Ovary (tissue), 9 donors: ENCODE measurements around the gene CACNA1F. TPM values are rescaled to one million over a fixed set of nuclear protein-coding genes. Genes with fewer than 3 reads are reported as not detected.

Experiments used
- DNase-seq, 5 donors: peaks; one replicate each; pipeline ENCODE4 v3.0.0-alpha.2; 2019 to 2020
- H3K27ac ChIP-seq, 2 donors: fragments of 200-600 bp; one replicate each; pipeline versions ENCODE4 v1.5.1 to v1.8.0; 2019 to 2022
- H3K27me3 ChIP-seq: fragments of 200-600 bp; one replicate; pipeline ENCODE4 v1.8.0; 2022
- H3K36me3 ChIP-seq: fragments of 200-600 bp; sonication (generic); one replicate; pipeline ENCODE4 v1.5.1; 2019
- H3K4me1 ChIP-seq: one replicate; pipeline ENCODE4 v1.8.1; 2013; ENCODE audit warnings: mild to moderate bottlenecking, moderate library complexity; ENCODE audit not compliant: insufficient read depth
- H3K4me3 ChIP-seq: fragments of 200-600 bp; sonication (generic); one replicate; pipeline ENCODE4 v1.5.1; 2017
- H3K9me3 ChIP-seq, 2 donors: fragments of 200-600 bp in 1 of 2; sonication (generic) in 1 of 2; one replicate each; pipeline versions ENCODE4 v1.5.1 to v1.8.1; 2013 to 2019; ENCODE audit warnings: mild to moderate bottlenecking in 1 of 2, moderate library complexity in 1 of 2
- CTCF ChIP-seq, 3 donors: fragments of 450-650 bp in 2 of 3; fragments of 200-600 bp in 1 of 3; IDR thresholded peaks; one replicate each; pipeline versions ENCODE4 v1.5.1 to v1.8.0; 2016 to 2022; ENCODE audit warnings: antibody characterized with exemption in 3 of 3, mild to moderate bottlenecking in 1 of 3
- EP300 ChIP-seq: sonication (generic); formaldehyde crosslinking; IDR thresholded peaks from one replicate; pipeline ENCODE4 v1.6.1; 2017; ENCODE audit warnings: antibody characterized with exemption
- POLR2A ChIP-seq: fragments of 450-650 bp; IDR thresholded peaks from one replicate; pipeline ENCODE4 v1.6.1; 2017; ENCODE audit warnings: antibody characterized with exemption, mild to moderate bottlenecking, moderate library complexity
- WGBS, 3 donors: extraction: QIAGEN DNeasy Blood & Tissue Kit in 1 of 3; methylation state at CpG; one replicate each; pipeline versions ENCODE4 v1.1.5 to v1.1.7; 2013 to 2017; 5-methylcytosine and 5-hydroxymethylcytosine counted together
- intact Hi-C, 4 donors: fragments of 100-400 bp; cut with DNase I; formaldehyde crosslinking; loops; one replicate each; pipeline versions ENCODE4 v1.11.0 to v1.15.1; 2022 to 2023
- polyA plus RNA-seq, 2 donors: library from polyadenylated mRNA; stranded (reverse); fragments of 200-250 nt in 1 of 2; fragments of 350-450 nt in 1 of 2; fragmentation: Illumina TruSeq in 1 of 2; extraction: RNeasy Lipid Tissue Mini Kit (QIAGEN cat#74804) in 1 of 2; gene quantifications; one replicate each; pipeline ENCODE4 v1.2.3, GENCODE V29; 2013 to 2014
- total RNA-seq, 7 donors: library from RNA; depleted of rRNA in 2 of 7; stranded (reverse); fragments of >200 nt in 2 of 7; fragmentation: NEBNext Ultra II Directional in 3 of 7; extraction: Animal tissue kit (Norgen Biotek cat#: 25700) in 3 of 7; gene quantifications; one replicate each; pipeline versions ENCODE4 v1.1.0 to v1.2.4, GENCODE V29; 2016 to 2023
- donor health status: DM: no; HTN: no; CAD: no; lungs with moderate emphysema.
- donor health status: DM: no; HTN: no; CAD: no.
- donor health status: Bipolar disorder and iron deficiency.
- donor health status: DM: yes; HTN: yes; CAD: no.
- donor health status: DM: no; HTN: no; CAD: no.
- donor health status: DM: yes; HTN: yes; CAD: no.

Gene CACNA1F
- total and polyA plus RNA-seq, 9 donors, result 0.02 to 0.32 (median 0.15) TPM; not detected in 2

GRCh38 chrX:49177873-49178480 lies 55.2 kb downstream of the CACNA1F start:
- TF ChIP-seq POLR2A, result no peak
- no peak for TF ChIP-seq EP300
- no peak for TF ChIP-seq CTCF (IDR thresholded peaks at IDR 0.05)
- no peak for DNase-seq
- Histone ChIP-seq H3K4me1 (no peaks in the 10 kb centered on the region), H3K27ac (no peak overlapping the region), H3K9me3 (no peaks in the 10 kb centered on the region), H3K4me3 (no peak overlapping the region), H3K36me3 (no peaks in the 10 kb centered on the region), H3K27me3 (no peaks in the 10 kb centered on the region)
- intact Hi-C loops, result no loop called here
- WGBS, 3 donors, result 87 to 92% (median 90%) methylated on average over 22 to 23 of the region's 23 CpGs

- no peak overlapping the region for H3K4me3 ChIP-seq
- H3K4me1 ChIP-seq, result no peaks in the 10 kb centered on the region
- 73 to 80% (median 79%) methylated on average over 4 of the region's 4 CpGs for WGBS, 3 donors
- no peak for DNase-seq
- no peak for TF ChIP-seq EP300
- H3K9me3 ChIP-seq, result no peaks in the 10 kb centered on the region
- H3K27me3 ChIP-seq, result no peaks in the 10 kb centered on the region
- H3K36me3 ChIP-seq, result no peaks in the 10 kb centered on the region
- intact Hi-C loops, result no loop called here
- peak overlapping the region in 1 of 2 donors; percentile 65 for H3K27ac ChIP-seq
These were observed 55.8 kb downstream of the CACNA1F start for GRCh38 chrX:49177338-49177833.

GRCh38 chrX:49176421-49177326 lies 56.5 kb downstream of the CACNA1F start:
- TF ChIP-seq POLR2A (no peak), CTCF (IDR thresholded peaks at IDR 0.05) (no peak), EP300 (no peak)
- 51 to 74% (median 61%) methylated on average over 27 of the region's 27 CpGs for WGBS, 3 donors
- no peaks in the 10 kb centered on the region for H3K9me3 ChIP-seq
- H3K4me3 ChIP-seq, result no peak overlapping the region
- intact Hi-C loops, result no loop called here
- no peaks in the 10 kb centered on the region for H3K4me1 ChIP-seq
- H3K27me3 ChIP-seq, result no peaks in the 10 kb centered on the region
- DNase-seq, result no peak
- peak overlapping the region; percentile 11 to 65 for H3K27ac ChIP-seq
- no peaks in the 10 kb centered on the region for H3K36me3 ChIP-seq

- Histone ChIP-seq H3K27me3 (no peaks in the 10 kb centered on the region), H3K4me3 (no peak overlapping the region), H3K36me3 (no peaks in the 10 kb centered on the region), H3K27ac (no peak overlapping the region), H3K9me3 (no peaks in the 10 kb centered on the region), H3K4me1 (no peaks in the 10 kb centered on the region)
- no peak for TF ChIP-seq EP300
- TF ChIP-seq CTCF (IDR thresholded peaks at IDR 0.05), result no peak
- no peak for TF ChIP-seq POLR2A
- 83 to 86% (median 85%) methylated on average over 38 to 43 of the region's 43 CpGs for WGBS, 3 donors
- intact Hi-C loops, result no loop called here
- DNase-seq, result no peak
These were observed 57.5 kb downstream of the CACNA1F start for GRCh38 chrX:49175435-49176274.
